Skeletal muscle tissue (tissue), 4 donors: ENCODE data around the gene HAUS5. TPM values are rescaled to one million over a fixed set of nuclear protein-coding genes. Genes with fewer than 3 reads are reported as not detected.

Experiments
- H3K27ac ChIP-seq: one replicate; pipeline ENCODE4 v1.7.0; 2013; ENCODE audit warnings: mild to moderate bottlenecking, low read depth, low read length, inconsistent platforms
- H3K27me3 ChIP-seq, 3 donors: one replicate each; pipeline ENCODE4 v1.7.0; 2013; ENCODE audit warnings: low read length in 3 of 3; ENCODE audit not compliant: control insufficient read depth in 3 of 3, insufficient read depth in 3 of 3
- H3K36me3 ChIP-seq, 3 donors: one replicate each; pipeline ENCODE4 v1.7.0; 2013; ENCODE audit warnings: low read length in 3 of 3; ENCODE audit not compliant: control insufficient read depth in 3 of 3, insufficient read depth in 3 of 3
- H3K4me1 ChIP-seq, 3 donors: one replicate each; pipeline ENCODE4 v1.7.0; 2013; ENCODE audit warnings: low read length in 3 of 3, mild to moderate bottlenecking in 3 of 3; ENCODE audit not compliant: control insufficient read depth in 3 of 3, insufficient read depth in 3 of 3
- H3K4me3 ChIP-seq, 3 donors: one replicate each; pipeline ENCODE4 v1.7.0; 2013; ENCODE audit warnings: low read length in 3 of 3
- H3K9ac ChIP-seq, 3 donors: one replicate each; pipeline ENCODE4 v1.7.0; 2013; ENCODE audit warnings: low read length in 3 of 3, mild to moderate bottlenecking in 3 of 3, moderate library complexity in 2 of 3, low read depth in 1 of 3
- H3K9me3 ChIP-seq, 3 donors: one replicate each; pipeline ENCODE4 v1.7.0; 2013; ENCODE audit warnings: low read length in 3 of 3; ENCODE audit not compliant: control insufficient read depth in 3 of 3
- total RNA-seq: library from RNA; depleted of rRNA; stranded (reverse); fragments of >200 nt; gene quantifications from one replicate; pipeline ENCODE4 v1.2.3, GENCODE V29; 2014
- donor health status: Osteomylitis.

HAUS5 gene, protein sequence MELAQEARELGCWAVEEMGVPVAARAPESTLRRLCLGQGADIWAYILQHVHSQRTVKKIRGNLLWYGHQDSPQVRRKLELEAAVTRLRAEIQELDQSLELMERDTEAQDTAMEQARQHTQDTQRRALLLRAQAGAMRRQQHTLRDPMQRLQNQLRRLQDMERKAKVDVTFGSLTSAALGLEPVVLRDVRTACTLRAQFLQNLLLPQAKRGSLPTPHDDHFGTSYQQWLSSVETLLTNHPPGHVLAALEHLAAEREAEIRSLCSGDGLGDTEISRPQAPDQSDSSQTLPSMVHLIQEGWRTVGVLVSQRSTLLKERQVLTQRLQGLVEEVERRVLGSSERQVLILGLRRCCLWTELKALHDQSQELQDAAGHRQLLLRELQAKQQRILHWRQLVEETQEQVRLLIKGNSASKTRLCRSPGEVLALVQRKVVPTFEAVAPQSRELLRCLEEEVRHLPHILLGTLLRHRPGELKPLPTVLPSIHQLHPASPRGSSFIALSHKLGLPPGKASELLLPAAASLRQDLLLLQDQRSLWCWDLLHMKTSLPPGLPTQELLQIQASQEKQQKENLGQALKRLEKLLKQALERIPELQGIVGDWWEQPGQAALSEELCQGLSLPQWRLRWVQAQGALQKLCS
- 5.7 TPM for total RNA-seq

DNA sequence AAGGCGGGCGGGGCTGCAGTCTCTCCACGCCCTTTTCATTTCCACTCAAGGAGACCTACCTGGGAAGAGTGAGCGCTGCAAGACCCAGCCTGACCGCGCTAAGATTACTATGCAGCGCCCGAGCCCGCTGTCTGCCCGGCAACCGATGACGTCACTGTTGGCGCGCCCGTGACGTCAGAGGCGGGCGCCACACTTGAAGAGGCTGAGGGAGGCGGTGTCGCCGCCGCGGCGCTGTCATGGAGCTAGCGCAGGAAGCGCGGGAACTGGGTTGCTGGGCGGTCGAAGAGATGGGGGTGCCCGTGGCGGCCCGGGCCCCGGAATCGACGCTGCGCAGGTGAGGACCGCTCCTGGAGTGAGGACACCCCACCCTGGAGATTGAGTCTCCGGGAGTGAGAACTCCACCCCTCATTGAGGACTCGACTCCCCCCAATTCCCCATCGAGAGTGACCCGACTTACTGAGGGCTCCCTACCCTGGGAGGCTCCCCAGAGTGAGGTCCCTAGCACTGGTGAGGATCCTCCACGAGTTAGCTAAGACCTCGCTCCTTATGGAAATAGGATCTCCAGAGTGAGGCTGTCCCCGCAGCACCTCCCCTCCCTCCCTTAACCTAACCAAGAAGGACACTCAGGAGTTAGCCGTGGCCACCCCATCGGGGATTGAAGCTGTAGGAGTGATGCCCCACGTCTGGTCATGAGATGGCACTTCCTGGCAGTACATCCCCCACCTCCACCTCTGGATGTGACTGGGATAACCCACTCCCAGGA is at the start of gene HAUS5:
TSS of gene HAUS5 (plus strand) at position 177 of the 763 bp plus-strand sequence. CDS start at position 237, 60 bp downstream.
- H3K4me3 ChIP-seq = peak within 1 kb of the TSS; percentile 74 to 94 (median 88)
- H3K36me3 ChIP-seq = peaks cover 4 to 12% (median 8%) of the 10 kb centered on the region in 3 donors
- peaks cover 0 to 2% (median 0%) of the 10 kb centered on the region in 3 donors for H3K9me3 ChIP-seq
- H3K27ac ChIP-seq = peak within 1 kb of the TSS; percentile 14
- H3K9ac ChIP-seq = peak within 1 kb of the TSS; percentile 87 to 93 (median 88)
- H3K27me3 ChIP-seq = no peaks in the 10 kb centered on the region
- peaks cover 11 to 16% (median 14%) of the 10 kb centered on the region in 3 donors for H3K4me1 ChIP-seq

DNA sequence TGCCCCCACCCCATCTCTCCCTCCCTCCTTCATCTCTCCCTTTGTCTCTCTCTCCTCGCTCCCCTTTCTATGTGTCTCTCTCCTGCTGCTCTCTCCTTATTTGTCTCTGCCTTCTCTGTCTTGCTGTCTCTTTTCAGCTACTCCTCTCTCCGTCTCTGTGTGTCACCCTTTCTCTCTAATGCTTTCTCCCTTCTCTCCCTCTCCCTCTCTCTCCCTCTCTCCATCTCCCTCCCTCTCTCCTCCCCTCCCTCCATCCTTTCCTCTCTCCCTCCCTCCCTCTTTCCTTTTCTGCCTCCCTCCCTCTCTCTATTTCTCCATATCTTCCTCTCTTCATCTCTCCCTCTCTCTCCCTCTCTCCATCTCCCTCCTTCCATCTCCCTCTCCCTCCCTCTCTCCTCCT is 49.8 kb upstream of the HAUS5 start:
- H3K4me1 ChIP-seq = peaks cover 0 to 5% (median 3%) of the 10 kb centered on the region in 3 donors
- H3K27me3 ChIP-seq = peaks cover 46 to 59% (median 46%) of the 10 kb centered on the region in 3 donors
- no peak overlapping the region for H3K9ac ChIP-seq
- H3K4me3 ChIP-seq = no peak overlapping the region
- no peaks in the 10 kb centered on the region for H3K9me3 ChIP-seq
- H3K27ac ChIP-seq = no peak overlapping the region
- H3K36me3 ChIP-seq = no peaks in the 10 kb centered on the region

DNA sequence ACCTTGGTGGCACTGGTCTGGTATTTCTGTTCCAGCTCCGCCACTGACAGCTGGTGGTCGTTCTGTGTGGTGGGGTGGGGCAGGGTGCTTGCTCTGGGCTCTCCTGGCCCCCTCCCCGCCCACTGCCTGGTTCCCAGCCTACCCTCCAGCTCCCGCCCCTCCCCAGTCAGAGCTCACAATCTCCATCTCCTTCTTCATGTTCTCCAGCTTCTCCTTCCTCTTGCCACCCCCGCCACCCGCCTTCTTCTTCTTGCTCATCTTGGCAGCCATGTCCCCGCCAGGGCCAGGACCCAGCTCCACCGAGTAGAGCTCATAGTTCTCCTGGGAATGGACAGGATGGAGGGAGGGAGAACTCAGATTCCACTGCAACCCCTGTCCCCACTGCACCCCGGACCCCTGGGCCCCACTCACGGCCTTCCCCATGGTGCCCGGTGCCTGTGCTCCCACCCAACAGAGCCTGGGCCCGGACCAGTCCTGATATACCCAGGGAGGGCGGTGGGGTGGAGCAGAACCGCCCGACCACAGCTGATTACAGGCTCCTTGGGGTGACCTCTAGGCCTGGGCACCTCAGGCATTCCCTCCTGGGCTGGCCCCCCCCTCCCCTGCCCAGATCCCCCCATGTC is 49.2 kb upstream of the HAUS5 start, which contains the start of gene ATP4A:
TSS of gene ATP4A (minus strand) at position 452 of the 623 bp plus-strand sequence. CDS start at position 423, 29 bp downstream.
- peaks cover 41 to 54% (median 41%) of the 10 kb centered on the region in 3 donors for H3K27me3 ChIP-seq
- no peaks in the 10 kb centered on the region for H3K36me3 ChIP-seq

DNA sequence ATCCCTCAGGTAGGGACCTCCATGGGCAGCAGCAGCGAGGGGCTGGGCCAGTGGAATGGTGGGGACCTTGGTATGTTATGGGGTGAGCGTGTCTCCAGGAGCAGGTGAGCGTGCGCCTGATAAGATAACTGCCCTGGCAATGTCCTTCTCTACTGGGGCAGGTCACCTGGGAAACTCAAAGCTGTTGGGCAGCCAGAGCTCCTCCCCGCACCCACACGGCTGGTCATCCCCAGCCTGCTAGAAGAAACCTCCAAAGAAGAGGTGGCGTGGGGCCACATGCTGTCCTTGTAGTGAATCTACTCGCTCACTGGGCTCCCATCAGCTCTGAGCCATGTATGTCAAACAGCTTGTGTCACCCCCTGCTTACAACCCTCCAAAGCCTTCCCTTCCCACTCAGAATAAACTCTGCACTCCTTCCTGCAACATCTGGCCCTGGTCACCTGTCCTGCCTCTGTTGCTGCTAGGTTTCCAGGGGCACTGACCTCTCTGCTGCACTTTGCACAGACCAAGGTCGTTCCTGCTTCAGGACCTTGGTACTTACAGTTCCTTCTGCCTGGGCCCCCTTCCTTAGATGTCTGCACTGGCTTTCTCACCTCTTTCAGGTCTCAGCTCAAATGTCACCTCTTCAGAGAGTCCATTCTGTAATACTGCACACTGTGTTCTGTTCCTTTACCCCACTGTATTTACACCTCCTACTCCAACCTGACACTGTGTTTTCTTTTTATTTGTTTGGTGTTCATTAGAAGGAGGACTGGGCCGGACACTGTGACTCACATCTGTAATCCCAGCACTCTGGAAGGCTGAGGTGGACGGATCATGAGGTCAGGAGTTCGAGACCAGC is 47.3 kb upstream of the HAUS5 start:
- peaks cover 22 to 35% (median 32%) of the 10 kb centered on the region in 3 donors for H3K27me3 ChIP-seq
- H3K9me3 ChIP-seq = no peaks in the 10 kb centered on the region

More for the DNA sequence above, 49.2 kb upstream of the HAUS5 start, which contains the start of gene ATP4A:
- Histone ChIP-seq H3K4me3 (no peak within 1 kb of the TSS), H3K4me1 (peaks cover 0 to 2% (median under 1%) of the 10 kb centered on the region in 3 donors), H3K9me3 (no peaks in the 10 kb centered on the region), H3K9ac (no peak within 1 kb of the TSS), H3K27ac (no peak within 1 kb of the TSS)

DNA sequence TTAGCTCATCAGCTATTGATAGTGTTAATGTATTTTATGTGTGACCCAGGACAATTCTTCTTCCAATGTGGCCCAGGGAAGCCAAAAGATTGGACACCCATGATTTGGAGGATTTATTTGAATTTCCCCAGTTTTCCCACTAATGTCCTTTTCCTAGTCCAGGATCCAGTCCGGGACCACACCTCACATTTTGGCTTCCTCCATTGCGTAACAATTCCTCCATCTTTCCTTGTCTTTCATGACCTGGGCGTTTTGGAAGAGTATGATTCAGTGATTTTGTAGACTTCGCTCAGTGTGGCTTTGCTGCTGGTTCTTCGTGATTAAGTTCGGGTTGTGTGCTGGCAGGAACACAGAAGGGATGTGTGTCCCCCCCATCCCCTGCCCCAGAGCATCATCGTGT is 45.8 kb upstream of the HAUS5 start:
- H3K36me3 ChIP-seq = no peaks in the 10 kb centered on the region
- peaks cover 15 to 28% (median 28%) of the 10 kb centered on the region in 3 donors for H3K27me3 ChIP-seq
- H3K4me3 ChIP-seq = no peak overlapping the region
- no peaks in the 10 kb centered on the region for H3K4me1 ChIP-seq
- no peak overlapping the region for H3K9ac ChIP-seq
- H3K9me3 ChIP-seq = no peaks in the 10 kb centered on the region
- H3K27ac ChIP-seq = no peak overlapping the region

More for the DNA sequence above, 47.3 kb upstream of the HAUS5 start:
- H3K4me3 ChIP-seq = no peak overlapping the region
- no peak overlapping the region for H3K27ac ChIP-seq
- no peaks in the 10 kb centered on the region for H3K36me3 ChIP-seq
- H3K9ac ChIP-seq = no peak overlapping the region
- no peaks in the 10 kb centered on the region for H3K4me1 ChIP-seq

DNA sequence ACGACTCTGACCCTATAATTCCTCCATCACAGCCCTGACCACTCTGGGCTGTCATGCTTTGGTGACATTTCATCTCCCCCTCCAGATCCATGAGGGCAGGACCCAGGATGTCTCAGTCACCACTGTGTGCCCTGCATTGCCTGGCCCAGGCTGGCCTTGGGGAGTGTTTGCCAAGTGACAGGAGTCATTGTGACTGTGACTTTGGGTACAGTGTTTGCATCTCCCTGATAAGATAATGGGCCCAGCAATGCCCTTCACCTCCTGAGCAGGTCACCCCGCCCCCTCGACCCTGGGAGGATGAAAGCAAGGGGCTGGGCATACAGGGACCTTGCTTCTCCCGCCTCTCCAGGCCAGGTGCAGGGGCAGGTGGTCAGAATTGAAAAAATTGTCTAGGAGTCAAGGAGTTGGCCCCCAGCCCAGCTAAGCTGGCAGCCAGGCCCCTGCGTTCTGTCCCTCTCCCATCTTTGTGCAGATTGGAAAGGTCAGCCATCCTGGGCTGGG is 43.2 kb upstream of the HAUS5 start:
- no peaks in the 10 kb centered on the region for H3K4me1 ChIP-seq
- no peak overlapping the region for H3K9ac ChIP-seq
- H3K4me3 ChIP-seq = no peak overlapping the region
- H3K27me3 ChIP-seq = peaks cover 15 to 18% (median 15%) of the 10 kb centered on the region in 3 donors
- no peaks in the 10 kb centered on the region for H3K9me3 ChIP-seq
- no peaks in the 10 kb centered on the region for H3K36me3 ChIP-seq
- no peak overlapping the region for H3K27ac ChIP-seq

DNA sequence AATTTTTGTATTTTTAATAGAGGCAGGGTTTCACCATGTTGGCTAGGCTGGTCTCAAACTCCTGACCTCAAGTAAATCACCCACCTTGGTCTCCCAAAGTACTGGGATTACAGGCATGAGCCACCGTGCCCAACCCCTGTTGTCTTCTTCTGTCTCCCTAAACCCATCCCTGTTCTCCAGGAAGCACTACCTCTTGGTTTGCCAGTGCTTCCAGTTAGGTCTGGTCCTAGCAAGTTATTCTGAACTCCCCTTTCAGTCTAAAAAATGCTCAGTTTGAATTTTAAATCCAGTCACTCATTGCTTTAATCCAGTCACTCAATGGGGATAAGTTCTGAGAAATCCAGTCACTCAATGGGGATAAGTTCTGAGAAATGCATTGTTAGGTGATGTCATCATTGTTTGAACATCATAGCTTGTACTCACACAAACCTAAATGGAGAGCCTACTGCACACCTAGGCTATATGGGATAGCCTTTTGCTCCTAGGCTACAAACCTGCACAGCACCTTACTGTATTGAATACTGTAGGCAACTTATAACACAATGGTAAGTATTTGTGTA is 41.0 kb upstream of the HAUS5 start:
- Histone ChIP-seq H3K4me1 (no peaks in the 10 kb centered on the region), H3K36me3 (no peaks in the 10 kb centered on the region), H3K9me3 (peaks cover 4 to 7% (median 5%) of the 10 kb centered on the region in 3 donors), H3K27me3 (peaks cover 6 to 18% (median 7%) of the 10 kb centered on the region in 3 donors), H3K4me3 (no peak overlapping the region), H3K9ac (no peak overlapping the region), H3K27ac (no peak overlapping the region)

DNA sequence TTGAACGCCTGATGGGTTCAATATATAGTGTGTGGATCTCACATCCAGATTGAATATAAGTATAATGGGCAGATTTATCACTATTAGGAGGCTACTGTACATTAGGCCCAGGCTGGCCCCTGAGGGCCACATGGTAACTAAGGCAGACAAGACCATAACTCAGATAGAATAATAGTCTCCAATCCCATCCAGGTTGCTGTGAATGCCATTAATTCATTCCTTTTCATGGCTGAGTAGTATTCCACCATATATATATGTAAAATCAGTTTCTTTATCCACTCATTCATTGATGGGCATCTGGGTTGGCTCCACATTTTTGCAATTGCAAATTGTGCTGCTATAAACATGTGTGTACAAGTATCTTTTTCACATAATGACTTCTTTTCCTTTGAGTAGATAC is 34.6 kb upstream of the HAUS5 start:
- H3K4me1 ChIP-seq = no peaks in the 10 kb centered on the region
- no peak overlapping the region for H3K4me3 ChIP-seq
- H3K27me3 ChIP-seq = no peaks in the 10 kb centered on the region
- peaks cover 7 to 14% (median 11%) of the 10 kb centered on the region in 3 donors for H3K9me3 ChIP-seq
- H3K36me3 ChIP-seq = no peaks in the 10 kb centered on the region
- H3K9ac ChIP-seq = no peak overlapping the region
- no peak overlapping the region for H3K27ac ChIP-seq
